Endothelial cell of umbilical vein (primary cell): Measurements from ENCODE around the gene CD80. TPM values are rescaled to one million over a fixed set of nuclear protein-coding genes. Genes with fewer than 3 reads are reported as not detected.

Experiments used
- BruUV-seq: library from RNA; stranded (reverse); fragments of 400-500 nt; replicated peaks from 2 replicates; lab custom pipeline; 2021; lab: Mats Ljungman, UMichigan
- CTCF ChIA-PET: fragments of 300-600, 350-600 bp; sonication (Branson Sonifier 250); formaldehyde crosslinking; loops from one replicate; lab custom pipeline; 2021; ENCODE audit warnings: antibody characterized with exemption, inconsistent platforms; lab: Charles Lee
- POLR2A ChIA-PET: fragments of 300-600, 350-600 bp; sonication (Branson Sonifier 250); formaldehyde crosslinking; loops from one replicate; lab custom pipeline; 2021; ENCODE audit warnings: antibody characterized with exemption, inconsistent platforms; lab: Charles Lee
- DNase-seq: peaks from one replicate; pipeline ENCODE4 v3.0.0-alpha.2; 2011; ENCODE audit warnings: low read depth, low spot score
- FAIRE-seq: peaks from 2 replicates; lab custom pipeline; 2011; peaks lifted over from hg19 to GRCh38; lab: Jason Lieb, UNC
- H2AFZ ChIP-seq: 2 replicates; pipeline ENCODE4 v1.6.0; 2012; ENCODE audit warnings: low read depth, low read length, control low read depth, inconsistent platforms
- H3K27ac ChIP-seq: 2 replicates; pipeline ENCODE4 v1.5.1; 2011; ENCODE audit warnings: low read depth, mild to moderate bottlenecking, control low read depth, low read length, moderate library complexity; ENCODE audit not compliant: insufficient read depth
- H3K27me3 ChIP-seq, 2 experiments: 2 replicates each; pipeline versions ENCODE4 v1.6.0 to v1.6.1; 2011; ENCODE audit warnings: low read length in 2 of 2, mixed read lengths in 1 of 2; ENCODE audit not compliant: control insufficient read depth in 2 of 2, insufficient read depth in 2 of 2
- H3K36me3 ChIP-seq, 2 experiments: 2 replicates in 1 of 2; 3 replicates in 1 of 2; pipeline ENCODE4 v1.5.1; 2011; ENCODE audit warnings: low read length in 2 of 2, mild to moderate bottlenecking in 1 of 2, moderate library complexity in 1 of 2; ENCODE audit not compliant: control insufficient read depth in 2 of 2, insufficient read depth in 2 of 2; ENCODE audit errors: extremely low read depth in 1 of 2
- H3K4me1 ChIP-seq: 3 replicates; pipeline ENCODE4 v1.5.1; 2011; ENCODE audit warnings: mild to moderate bottlenecking, low read length; ENCODE audit not compliant: control insufficient read depth, insufficient read depth; ENCODE audit errors: extremely low read depth
- H3K4me2 ChIP-seq: 2 replicates; pipeline ENCODE4 v1.6.1; 2011; ENCODE audit warnings: low read length, control low read depth, mixed read lengths; ENCODE audit not compliant: insufficient read depth
- H3K4me3 ChIP-seq, 3 experiments: fragments of 200-600 bp in 1 of 3; sonication (generic), shearing (Covaris generic) in 1 of 3; replicated peaks in 1 of 3; 2 replicates each; pipeline ENCODE4 v1.5.1; 2011 to 2016; ENCODE audit warnings: control low read depth in 3 of 3, low read length in 3 of 3, mild to moderate bottlenecking in 2 of 3, inconsistent platforms in 1 of 3, low read depth in 1 of 3, moderate library complexity in 1 of 3; ENCODE audit not compliant: insufficient read depth in 1 of 3
- H3K79me2 ChIP-seq: 2 replicates; pipeline ENCODE4 v1.6.0; 2012; ENCODE audit warnings: low read length, inconsistent platforms; ENCODE audit not compliant: control insufficient read depth, insufficient read depth
- H3K9ac ChIP-seq: replicated peaks from 2 replicates; pipeline ENCODE3; 2011; ENCODE audit warnings: low read length, control low read depth; ENCODE audit not compliant: insufficient read depth; ENCODE audit errors: extremely low read depth
- H3K9me1 ChIP-seq: replicated peaks from 3 replicates; pipeline ENCODE4 v1.6.0; 2011; ENCODE audit warnings: mild to moderate bottlenecking, low read length; ENCODE audit not compliant: control insufficient read depth, insufficient read depth; ENCODE audit errors: extremely low read depth
- H3K9me3 ChIP-seq: replicated peaks from 2 replicates; pipeline ENCODE4 v1.5.1; 2012; ENCODE audit warnings: low read length, inconsistent platforms; ENCODE audit not compliant: control insufficient read depth, insufficient read depth
- H4K20me1 ChIP-seq: replicated peaks from 2 replicates; pipeline ENCODE3; 2011; ENCODE audit warnings: mild to moderate bottlenecking, low read length; ENCODE audit not compliant: control insufficient read depth, insufficient read depth; ENCODE audit errors: extremely low read depth
- CTCF ChIP-seq, 2 donors: IDR thresholded peaks; 1 replicate in 1 of 2; 2 replicates in 1 of 2; pipeline ENCODE4 v1.5.1; 2011; ENCODE audit warnings: low read length in 2 of 2, mild to moderate bottlenecking in 2 of 2, moderate library complexity in 2 of 2, control low read depth in 1 of 2, inconsistent platforms in 1 of 2, low read depth in 1 of 2; ENCODE audit not compliant: insufficient read depth in 1 of 2; ENCODE audit errors: extremely low read depth in 1 of 2
- EZH2 ChIP-seq: IDR thresholded peaks from 2 replicates; pipeline ENCODE4 v1.6.1; 2012; ENCODE audit warnings: borderline replicate concordance, low read depth, mild to moderate bottlenecking, moderate library complexity, low read length, inconsistent platforms; ENCODE audit not compliant: severe bottlenecking
- FOS ChIP-seq: IDR thresholded peaks from 2 replicates; pipeline ENCODE4 v1.6.1; 2011; ENCODE audit warnings: mild to moderate bottlenecking, low read length, moderate library complexity, borderline replicate concordance; ENCODE audit not compliant: insufficient read depth
- GATA2 ChIP-seq: IDR thresholded peaks from 2 replicates; pipeline ENCODE4 v1.7.0; 2011; ENCODE audit warnings: low read depth, mild to moderate bottlenecking, moderate library complexity, mixed read lengths, low read length; ENCODE audit not compliant: insufficient read length, insufficient read depth
- JUN ChIP-seq: IDR thresholded peaks from 2 replicates; pipeline ENCODE4 v1.6.1; 2011; ENCODE audit warnings: borderline replicate concordance, low read depth; ENCODE audit not compliant: insufficient read length, insufficient read depth
- MAX ChIP-seq: IDR thresholded peaks from 2 replicates; pipeline ENCODE4 v1.6.1; 2011; ENCODE audit not compliant: insufficient read depth, insufficient read length
- MYC ChIP-seq: IDR thresholded peaks from one replicate; pipeline ENCODE4 v1.6.1; 2011; ENCODE audit warnings: mild to moderate bottlenecking, low read depth, low read length
- POLR2A ChIP-seq: IDR thresholded peaks from 2 replicates; pipeline ENCODE4 v1.6.1; 2012; ENCODE audit warnings: low read depth, mild to moderate bottlenecking, control low read depth, low read length
- POLR2AphosphoS5 ChIP-seq: IDR thresholded peaks from 2 replicates; pipeline ENCODE4 v1.6.1; 2012; ENCODE audit warnings: low read depth, mild to moderate bottlenecking, control low read depth, low read length, moderate library complexity; ENCODE audit not compliant: insufficient read depth
- dilution Hi-C: fragments of 300-500 bp; cut with MboI; formaldehyde crosslinking; loops from one replicate; pipeline ENCODE4 v1.15.0; 2019; ENCODE audit warnings: low sequenced_read_pairs; ENCODE audit not compliant: extremely low pct_ligation_motif_present
- intact Hi-C: fragments of 100-400 bp; cut with micrococcal nuclease; formaldehyde crosslinking; loops from one replicate; pipeline ENCODE4 v1.10.0; 2022
- polyA plus RNA-seq, 4 experiments: library from polyadenylated mRNA; depleted of rRNA in 3 of 4; stranded (reverse) in 3 of 4; unstranded in 1 of 4; fragments of >200 nt; gene quantifications; 2 replicates each; pipeline versions ENCODE4 v1.2.1 to v1.2.3, GENCODE V29; 2011 to 2012; ENCODE audit warnings: missing spikeins in 1 of 4
- total RNA-seq: library from RNA; stranded (reverse); gene quantifications from 2 replicates; pipeline ENCODE4 v1.2.3, GENCODE V29; 2021

Gene CD80
- total and polyA plus RNA-seq, 2 donors (not counting 3 experiments of a cell fraction or from before 2014, with no cell fraction given) = not detected

GRCh38 chr3:119543147-119543546 is 16.3 kb downstream of the CD80 start:
- intact Hi-C loops (no loop called here), dilution Hi-C loops (no loop called here)
- Histone ChIP-seq H3K4me3 (no peak overlapping the region), H3K27me3 (peaks cover 2 to 4% of the 10 kb centered on the region in 2 experiments), H3K9ac (no peak overlapping the region), H3K4me1 (no peaks in the 10 kb centered on the region), H3K79me2 (no peaks in the 10 kb centered on the region), H4K20me1 (no peaks in the 10 kb centered on the region), H3K9me1 (no peaks in the 10 kb centered on the region), H3K9me3 (no peaks in the 10 kb centered on the region), H3K36me3 (no peaks in the 10 kb centered on the region), H3K4me2 (no peak overlapping the region), H2AFZ (no peak overlapping the region), H3K27ac (no peak overlapping the region)
- TF ChIP-seq FOS (no peak), MAX (no peak), JUN (no peak), POLR2AphosphoS5 (no peak), EZH2 (no peak), GATA2 (no peak), POLR2A (no peak), CTCF (IDR thresholded peaks at IDR 0.05; ENCODE audit: extremely low read depth in 1 of 2, insufficient read depth in 1 of 2, low read depth in 1 of 2, low read length in 2 of 2) (no peak), MYC (no peak)
- ChIA-PET CTCF (no interaction called here), POLR2A (no interaction called here)
- no peak for FAIRE-seq
- no peak for DNase-seq
- no TSS peak for BruUV-seq
